ENCODE data around the gene RETNLB.

The RETNLB gene

DNA sequence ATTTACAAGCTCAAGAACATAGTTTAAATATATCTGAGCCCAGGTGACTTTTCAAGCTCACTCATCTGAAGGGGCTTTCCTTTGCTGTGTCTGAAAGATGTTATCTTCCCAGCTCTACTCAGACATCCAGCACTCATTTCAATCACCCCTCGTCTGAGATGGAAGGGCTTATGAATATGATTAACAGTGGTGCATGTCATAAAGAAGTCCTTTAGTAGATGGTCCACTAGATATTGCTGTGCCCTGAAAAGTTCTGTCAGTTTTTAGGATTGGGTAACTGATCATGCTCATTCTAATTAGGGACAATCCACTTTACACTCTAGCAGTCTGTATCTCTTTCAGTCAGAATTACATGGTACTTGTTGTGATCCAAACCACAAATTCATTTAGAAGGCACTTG is 28.3 kb downstream of the RETNLB start:
- Histone ChIP-seq H3K79me2 (ENCODE audit: insufficient read depth, low read length) (no peaks in the 10 kb centered on the region), H4K20me1 (ENCODE audit: low read depth, low read length) (no peaks in the 10 kb centered on the region), H3K27ac (ENCODE audit: low read depth, low read length) (no peak overlapping the region), H2AFZ (ENCODE audit: low read depth, low read length, severe bottlenecking) (no peak overlapping the region), H3K36me3 (ENCODE audit: low read length) (no peaks in the 10 kb centered on the region), H3K9me3 (ENCODE audit: insufficient read depth, low read length) (no peaks in the 10 kb centered on the region), H3K4me3 (ENCODE audit: insufficient read depth, low read length, poor library complexity, severe bottlenecking) (no peak overlapping the region), H3K9ac (ENCODE audit: low read length) (no peak overlapping the region), H3F3A (ENCODE audit: insufficient read depth) (no peaks in the 10 kb centered on the region), H3K27me3 (ENCODE audit: low read length) (no peaks in the 10 kb centered on the region), H3K4me2 (ENCODE audit: low read depth, low read length, poor library complexity, severe bottlenecking) (no peak overlapping the region), H3K9me2 (replicated peaks; ENCODE audit: insufficient read depth, low read length) (no peaks in the 10 kb centered on the region)
- TF ChIP-seq, protein P1, sequence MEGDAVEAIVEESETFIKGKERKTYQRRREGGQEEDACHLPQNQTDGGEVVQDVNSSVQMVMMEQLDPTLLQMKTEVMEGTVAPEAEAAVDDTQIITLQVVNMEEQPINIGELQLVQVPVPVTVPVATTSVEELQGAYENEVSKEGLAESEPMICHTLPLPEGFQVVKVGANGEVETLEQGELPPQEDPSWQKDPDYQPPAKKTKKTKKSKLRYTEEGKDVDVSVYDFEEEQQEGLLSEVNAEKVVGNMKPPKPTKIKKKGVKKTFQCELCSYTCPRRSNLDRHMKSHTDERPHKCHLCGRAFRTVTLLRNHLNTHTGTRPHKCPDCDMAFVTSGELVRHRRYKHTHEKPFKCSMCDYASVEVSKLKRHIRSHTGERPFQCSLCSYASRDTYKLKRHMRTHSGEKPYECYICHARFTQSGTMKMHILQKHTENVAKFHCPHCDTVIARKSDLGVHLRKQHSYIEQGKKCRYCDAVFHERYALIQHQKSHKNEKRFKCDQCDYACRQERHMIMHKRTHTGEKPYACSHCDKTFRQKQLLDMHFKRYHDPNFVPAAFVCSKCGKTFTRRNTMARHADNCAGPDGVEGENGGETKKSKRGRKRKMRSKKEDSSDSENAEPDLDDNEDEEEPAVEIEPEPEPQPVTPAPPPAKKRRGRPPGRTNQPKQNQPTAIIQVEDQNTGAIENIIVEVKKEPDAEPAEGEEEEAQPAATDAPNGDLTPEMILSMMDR (IDR thresholded peaks at IDR 0.05; ENCODE audit: insufficient read depth, low read length, poor library complexity, severe bottlenecking), result no peak
- no peak for TF ChIP-seq EZH2phosphoT487 (conservative IDR thresholded peaks at IDR 0.05; ENCODE audit: low read length)

DNA sequence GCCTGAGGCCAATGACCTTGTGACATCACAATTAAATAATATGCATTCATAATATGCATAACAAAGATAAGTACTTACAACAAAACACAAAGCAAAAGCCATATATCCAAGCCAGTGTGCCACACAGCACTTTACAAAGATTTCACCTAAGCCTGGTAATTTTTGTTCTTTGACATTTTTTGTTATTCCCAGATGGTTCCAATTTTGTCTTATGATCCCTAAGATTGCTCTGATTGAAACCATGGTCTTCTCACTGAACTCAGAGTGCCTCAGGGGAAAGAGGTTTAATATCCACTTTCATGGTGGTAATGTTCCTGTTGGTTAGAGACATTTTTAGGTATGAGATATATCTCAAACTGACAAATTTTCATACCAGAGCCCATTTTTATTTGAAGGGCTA is 29.1 kb downstream of the RETNLB start:
- Histone ChIP-seq H3K36me3 (ENCODE audit: low read length) (no peaks in the 10 kb centered on the region), H3K4me3 (ENCODE audit: insufficient read depth, low read length, poor library complexity, severe bottlenecking) (no peak overlapping the region), H3F3A (ENCODE audit: insufficient read depth) (no peaks in the 10 kb centered on the region), H3K9me2 (replicated peaks; ENCODE audit: insufficient read depth, low read length) (no peaks in the 10 kb centered on the region), H3K27ac (ENCODE audit: low read depth, low read length) (no peak overlapping the region), H3K4me2 (ENCODE audit: low read depth, low read length, poor library complexity, severe bottlenecking) (no peak overlapping the region), H3K9ac (ENCODE audit: low read length) (no peak overlapping the region), H3K27me3 (ENCODE audit: low read length) (no peaks in the 10 kb centered on the region), H3K9me3 (ENCODE audit: insufficient read depth, low read length) (no peaks in the 10 kb centered on the region), H3K79me2 (ENCODE audit: insufficient read depth, low read length) (no peaks in the 10 kb centered on the region), H4K20me1 (ENCODE audit: low read depth, low read length) (no peaks in the 10 kb centered on the region), H2AFZ (ENCODE audit: low read depth, low read length, severe bottlenecking) (no peak overlapping the region)
- TF ChIP-seq, protein P1 (IDR thresholded peaks at IDR 0.05; ENCODE audit: insufficient read depth, low read length, poor library complexity, severe bottlenecking), result no peak
- TF ChIP-seq EZH2phosphoT487 (conservative IDR thresholded peaks at IDR 0.05; ENCODE audit: low read length), result no peak

DNA sequence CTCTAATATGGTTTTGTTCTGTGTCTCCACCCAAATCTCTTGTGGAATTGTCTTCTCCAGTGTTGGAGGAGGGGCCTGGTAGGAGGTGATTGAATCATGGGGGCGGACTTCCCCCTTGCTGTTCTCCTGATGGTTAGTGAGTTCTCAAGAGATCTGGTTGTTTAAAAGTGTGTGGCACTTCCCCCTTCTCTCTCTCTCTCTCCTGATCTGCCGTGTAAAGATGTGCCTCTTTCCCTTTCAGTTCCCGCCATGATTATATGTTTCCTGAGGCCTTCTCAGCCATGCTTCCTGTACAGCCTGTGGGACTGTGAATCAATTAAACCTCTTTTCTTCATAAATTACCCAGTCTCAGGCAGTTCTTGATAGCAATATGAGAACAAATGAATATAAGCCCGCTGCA is 33.1 kb downstream of the RETNLB start:
- Histone ChIP-seq H3K9me3 (ENCODE audit: insufficient read depth, low read length) (no peaks in the 10 kb centered on the region), H3K9me2 (replicated peaks; ENCODE audit: insufficient read depth, low read length) (no peaks in the 10 kb centered on the region), H4K20me1 (ENCODE audit: low read depth, low read length) (no peaks in the 10 kb centered on the region), H3K9ac (ENCODE audit: low read length) (no peak overlapping the region), H3K27ac (ENCODE audit: low read depth, low read length) (no peak overlapping the region), H3K36me3 (ENCODE audit: low read length) (no peaks in the 10 kb centered on the region), H3K27me3 (ENCODE audit: low read length) (no peaks in the 10 kb centered on the region), H3F3A (ENCODE audit: insufficient read depth) (no peaks in the 10 kb centered on the region), H3K79me2 (ENCODE audit: insufficient read depth, low read length) (no peaks in the 10 kb centered on the region), H2AFZ (ENCODE audit: low read depth, low read length, severe bottlenecking) (no peak overlapping the region), H3K4me2 (ENCODE audit: low read depth, low read length, poor library complexity, severe bottlenecking) (no peak overlapping the region), H3K4me3 (ENCODE audit: insufficient read depth, low read length, poor library complexity, severe bottlenecking) (no peak overlapping the region)
- no peak for TF ChIP-seq EZH2phosphoT487 (conservative IDR thresholded peaks at IDR 0.05; ENCODE audit: low read length)
- TF ChIP-seq, protein P1 (IDR thresholded peaks at IDR 0.05; ENCODE audit: insufficient read depth, low read length, poor library complexity, severe bottlenecking), result no peak
